H54 (cell line): ENCODE data around the gene PCDHGB6.
"Not testable (repeated sequence)": the region's sequence is repeated elsewhere in the genome, so short reads cannot be mapped to it uniquely, and the experiment has no call there.

Experiments
- DNase-seq: peaks from one replicate; pipeline ENCODE4 v3.0.0; 2011; ENCODE audit warnings: low spot score, mixed read lengths; ENCODE audit not compliant: insufficient read length
- FAIRE-seq: peaks from 3 replicates; lab custom pipeline; 2011; peaks lifted over from hg19 to GRCh38; lab: Jason Lieb, UNC
- POLR2A ChIP-seq: IDR thresholded peaks from 2 replicates; pipeline ENCODE4 v1.6.1; 2011; ENCODE audit warnings: low read depth, mild to moderate bottlenecking, low read length

The PCDHGB6 gene

GRCh38 chr5:141382469-141383294, 25.1 kb upstream of the PCDHGB6 start, which contains the start of gene PCDHGA7:
PCDHGA7 (plus strand) TSS chr5:141382742; CDS start chr5:141382900, 158 bp downstream.
- DNase-seq (no peak), FAIRE-seq (no peak)
- TF ChIP-seq POLR2A: no peak

GRCh38 chr5:141383345-141383744, 24.5 kb upstream of the PCDHGB6 start:
- FAIRE-seq (no peak), DNase-seq (no peak)
- no peak for TF ChIP-seq POLR2A

DNA sequence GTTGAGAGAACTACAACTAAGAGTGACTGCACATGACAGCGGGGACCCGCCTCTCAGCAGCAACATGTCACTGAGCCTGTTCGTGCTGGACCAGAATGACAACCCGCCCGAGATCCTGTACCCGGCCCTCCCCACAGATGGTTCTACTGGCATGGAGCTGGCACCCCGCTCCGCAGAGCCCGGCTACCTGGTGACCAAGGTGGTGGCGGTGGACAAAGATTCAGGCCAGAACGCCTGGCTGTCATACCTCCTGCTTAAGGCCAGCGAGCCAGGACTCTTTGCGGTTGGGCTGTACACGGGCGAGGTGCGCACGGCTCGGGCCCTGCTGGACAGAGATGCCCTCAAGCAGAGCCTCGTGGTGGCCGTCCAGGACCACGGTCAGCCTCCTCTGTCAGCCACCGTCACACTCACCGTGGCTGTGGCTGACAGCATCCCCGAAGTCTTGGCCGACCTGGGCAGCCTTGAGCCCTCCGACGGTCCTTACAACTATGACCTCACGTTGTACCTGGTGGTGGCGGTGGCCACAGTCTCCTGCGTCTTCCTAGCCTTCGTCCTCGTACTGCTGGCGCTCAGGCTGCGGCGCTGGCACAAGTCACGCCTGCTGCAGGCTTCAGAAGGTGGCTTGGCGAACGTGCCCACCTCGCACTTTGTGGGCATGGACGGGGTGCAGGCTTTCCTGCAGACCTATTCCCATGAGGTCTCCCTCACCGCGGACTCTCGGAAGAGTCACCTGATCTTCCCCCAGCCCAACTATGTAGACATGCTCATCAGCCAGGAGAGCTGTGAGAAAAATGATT, 23.2 kb upstream of the PCDHGB6 start:
- no peak for FAIRE-seq
- no peak for DNase-seq
- TF ChIP-seq POLR2A: no peak

GRCh38 chr5:141387557-141388311, 20.1 kb upstream of the PCDHGB6 start, which contains the start of gene PCDHGB4:
PCDHGB4 (plus strand) TSS chr5:141387698; CDS start chr5:141387885, 187 bp downstream.
- not testable (repeated sequence) for FAIRE-seq, DNase-seq

DNA sequence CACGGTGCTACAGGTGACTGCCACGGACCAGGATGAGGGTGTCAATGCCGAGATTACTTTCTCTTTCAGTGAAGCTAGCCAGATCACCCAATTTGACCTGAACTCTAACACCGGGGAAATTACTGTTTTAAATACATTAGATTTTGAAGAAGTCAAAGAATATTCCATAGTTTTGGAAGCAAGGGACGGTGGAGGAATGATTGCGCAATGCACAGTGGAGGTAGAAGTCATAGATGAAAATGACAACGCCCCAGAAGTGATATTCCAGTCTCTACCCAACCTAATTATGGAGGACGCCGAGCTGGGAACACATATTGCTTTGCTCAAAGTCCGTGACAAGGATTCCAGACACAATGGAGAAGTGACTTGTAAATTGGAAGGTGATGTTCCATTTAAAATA, 19.2 kb upstream of the PCDHGB6 start:
- DNase-seq: no peak
- FAIRE-seq: no peak
- TF ChIP-seq POLR2A: no peak

- no peak for TF ChIP-seq POLR2A
- no peak for DNase-seq
- FAIRE-seq: no peak
Measured at GRCh38 chr5:141389153-141390042, 18.4 kb upstream of the PCDHGB6 start.

- TF ChIP-seq POLR2A: no peak
Measured at GRCh38 chr5:141392429-141393198, 15.2 kb upstream of the PCDHGB6 start, which contains the start of gene PCDHGA8. PCDHGA8 (plus strand) TSS chr5:141392633; CDS start chr5:141392814, 181 bp downstream.

GRCh38 chr5:141393267-141393666, 14.6 kb upstream of the PCDHGB6 start:
- FAIRE-seq (no peak), DNase-seq (no peak)
- no peak for TF ChIP-seq POLR2A

More at GRCh38 chr5:141392429-141393198, 15.2 kb upstream of the PCDHGB6 start, which contains the start of gene PCDHGA8:
- FAIRE-seq (no peak), DNase-seq (no peak)

DNA sequence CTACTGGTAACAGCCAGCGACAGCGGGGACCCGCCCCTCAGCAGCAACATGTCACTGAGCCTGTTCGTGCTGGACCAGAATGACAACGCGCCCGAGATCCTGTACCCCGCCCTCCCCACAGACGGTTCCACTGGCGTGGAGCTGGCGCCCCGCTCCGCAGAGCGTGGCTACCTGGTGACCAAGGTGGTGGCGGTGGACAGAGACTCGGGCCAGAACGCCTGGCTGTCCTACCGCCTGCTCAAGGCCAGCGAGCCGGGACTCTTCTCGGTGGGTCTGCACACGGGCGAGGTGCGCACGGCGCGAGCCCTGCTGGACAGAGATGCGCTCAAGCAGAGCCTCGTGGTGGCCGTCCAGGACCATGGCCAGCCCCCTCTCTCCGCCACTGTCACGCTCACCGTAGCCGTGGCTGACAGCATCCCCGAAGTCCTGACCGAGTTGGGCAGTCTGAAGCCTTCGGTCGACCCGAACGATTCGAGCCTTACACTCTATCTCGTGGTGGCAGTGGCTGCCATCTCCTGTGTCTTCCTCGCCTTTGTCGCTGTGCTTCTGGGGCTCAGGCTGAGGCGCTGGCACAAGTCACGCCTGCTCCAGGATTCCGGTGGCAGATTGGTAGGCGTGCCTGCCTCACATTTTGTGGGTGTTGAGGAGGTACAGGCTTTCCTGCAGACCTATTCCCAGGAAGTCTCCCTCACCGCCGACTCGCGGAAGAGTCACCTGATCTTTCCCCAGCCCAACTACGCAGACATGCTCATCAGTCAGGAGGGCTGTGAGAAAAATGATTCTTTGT, 13.2 kb upstream of the PCDHGB6 start:
- FAIRE-seq, DNase-seq: not testable (repeated sequence)

GRCh38 chr5:141397756-141398551, 9.9 kb upstream of the PCDHGB6 start, which contains the start of gene PCDHGB5:
PCDHGB5 (plus strand) TSS chr5:141397947; CDS start chr5:141398128, 181 bp downstream.
- FAIRE-seq, DNase-seq: not testable (repeated sequence)

- no peak for TF ChIP-seq POLR2A
Measured at GRCh38 chr5:141398608-141399007, 9.2 kb upstream of the PCDHGB6 start.

More at GRCh38 chr5:141398608-141399007, 9.2 kb upstream of the PCDHGB6 start:
- FAIRE-seq (no peak), DNase-seq (no peak)
